HL-60/S4 (cell line): ENCODE measurements around the gene BPIFB1.

Experiments
- in situ Hi-C: fragments of 300-500 bp; cut with MboI; formaldehyde crosslinking; loops from 2 replicates; pipeline ENCODE4 v1.14.3; 2022; ENCODE audit warnings: low sequenced_read_pairs

Gene BPIFB1

GRCh38 chr20:33320006-33320405 is 37.0 kb downstream of the BPIFB1 start:
- in situ Hi-C loops: no loop called here

- in situ Hi-C loops: no loop called here
These were observed 39.4 kb downstream of the BPIFB1 start for GRCh38 chr20:33322456-33322855.

- in situ Hi-C loops: no loop called here
These were observed 40.2 kb downstream of the BPIFB1 start for GRCh38 chr20:33323236-33323635.

- in situ Hi-C loops: no loop called here
These were observed 42.3 kb downstream of the BPIFB1 start for GRCh38 chr20:33325350-33325749.

- in situ Hi-C loops: no loop called here
These were observed 45.4 kb downstream of the BPIFB1 start for GRCh38 chr20:33328157-33329137.

- in situ Hi-C loops: no loop called here
These were observed 50.0 kb downstream of the BPIFB1 start for GRCh38 chr20:33332905-33333456.

GRCh38 chr20:33333616-33334015 is 50.6 kb downstream of the BPIFB1 start:
- in situ Hi-C loops: no loop called here

GRCh38 chr20:33334111-33334510 is 51.1 kb downstream of the BPIFB1 start:
- in situ Hi-C loops: no loop called here

- in situ Hi-C loops: no loop called here
These were observed 53.4 kb downstream of the BPIFB1 start for GRCh38 chr20:33336375-33336774.

- in situ Hi-C loops: no loop called here
These were observed 54.1 kb downstream of the BPIFB1 start for GRCh38 chr20:33337119-33337518.

GRCh38 chr20:33337531-33338165 is 54.6 kb downstream of the BPIFB1 start:
- in situ Hi-C loops: no loop called here

GRCh38 chr20:33338467-33339258 is 55.6 kb downstream of the BPIFB1 start:
- in situ Hi-C loops: no loop called here

GRCh38 chr20:33339515-33340058 is 56.6 kb downstream of the BPIFB1 start:
- in situ Hi-C loops: no loop called here

- in situ Hi-C loops: no loop called here
These were observed 60.5 kb downstream of the BPIFB1 start for GRCh38 chr20:33343521-33343920.

- in situ Hi-C loops: no loop called here
These were observed 62.3 kb downstream of the BPIFB1 start for GRCh38 chr20:33345342-33345741.

GRCh38 chr20:33348136-33348937 is 65.3 kb downstream of the BPIFB1 start:
- in situ Hi-C loops: no loop called here

- in situ Hi-C loops: no loop called here
These were observed 66.5 kb downstream of the BPIFB1 start for GRCh38 chr20:33349493-33349892.

GRCh38 chr20:33351696-33352095 is 68.7 kb downstream of the BPIFB1 start:
- in situ Hi-C loops: no loop called here

- in situ Hi-C loops: no loop called here
These were observed 69.4 kb downstream of the BPIFB1 start for GRCh38 chr20:33352258-33353012.
